Kidney (tissue), 14 donors: ENCODE results near the gene TMEM270. TPM values are rescaled to one million over a fixed set of nuclear protein-coding genes. Genes with fewer than 3 reads are reported as not detected.

Source experiments
- DNase-seq, 5 donors: peaks; one replicate each; pipeline ENCODE4 v3.0.0-alpha.2; 2013 to 2020
- FAIRE-seq: peaks from 2 replicates; lab custom pipeline; 2012; peaks lifted over from hg19 to GRCh38; lab: Jason Lieb, UNC
- H3K27ac ChIP-seq, 2 donors: one replicate each; pipeline ENCODE4 v1.7.0; 2013; ENCODE audit warnings: low read depth in 2 of 2, low read length in 2 of 2, inconsistent platforms in 1 of 2
- H3K27me3 ChIP-seq: one replicate; pipeline ENCODE4 v1.7.1; 2013; ENCODE audit warnings: low read length, inconsistent platforms; ENCODE audit not compliant: control insufficient read depth, insufficient read depth
- H3K36me3 ChIP-seq, 3 donors: one replicate each; pipeline versions ENCODE4 v1.7.0 to v1.7.1; 2013; ENCODE audit warnings: low read length in 3 of 3, control low read depth in 1 of 3, inconsistent platforms in 1 of 3; ENCODE audit not compliant: insufficient read depth in 3 of 3, control insufficient read depth in 2 of 3
- H3K4me1 ChIP-seq, 3 donors: one replicate each; pipeline versions ENCODE4 v1.7.0 to v1.7.1; 2013; ENCODE audit warnings: low read length in 3 of 3, inconsistent platforms in 1 of 3, low read depth in 1 of 3; ENCODE audit not compliant: control insufficient read depth in 2 of 3, insufficient read depth in 2 of 3
- H3K4me3 ChIP-seq, 3 donors: one replicate each; pipeline versions ENCODE4 v1.7.0 to v1.8.1; 2013; ENCODE audit warnings: low read length in 3 of 3, control low read depth in 1 of 3, inconsistent platforms in 1 of 3
- H3K9ac ChIP-seq, 3 donors: one replicate each; pipeline versions ENCODE4 v1.7.0 to v1.7.1; 2013; ENCODE audit warnings: low read length in 3 of 3, control low read depth in 1 of 3, inconsistent platforms in 1 of 3
- H3K9me3 ChIP-seq, 3 donors: one replicate each; pipeline versions ENCODE4 v1.7.0 to v1.7.1; 2013; ENCODE audit warnings: low read length in 3 of 3, control low read depth in 1 of 3, inconsistent platforms in 1 of 3; ENCODE audit not compliant: control insufficient read depth in 2 of 3, insufficient read depth in 1 of 3
- intact Hi-C: fragments of 100-400 bp; cut with DNase I; formaldehyde crosslinking; loops from one replicate; pipeline ENCODE4 v1.11.1; 2022
- polyA plus RNA-seq: library from polyadenylated mRNA; stranded (reverse); fragments of 350-450 nt; fragmentation: Illumina TruSeq; extraction: RNeasy Lipid Tissue Mini Kit (QIAGEN cat#74804); gene quantifications from one replicate; pipeline ENCODE4 v1.2.3, GENCODE V29; 2014; ENCODE audit warnings: low read depth, low replicate concordance; ENCODE audit not compliant: insufficient read depth
- total RNA-seq: library from RNA; stranded (reverse); fragmentation: NEBNext Ultra II Directional; extraction: Animal tissue kit (Norgen Biotek cat#: 25700); gene quantifications from one replicate; pipeline ENCODE4 v1.2.1, GENCODE V29; 2021
- TF ChIP-seq, protein P1 (sequence below): IDR thresholded peaks from 3 replicates; pipeline ENCODE4 v1.5.1; 2012; ENCODE audit warnings: mild to moderate bottlenecking, moderate library complexity, borderline replicate concordance; ENCODE audit not compliant: insufficient read depth; ENCODE audit errors: extremely low read depth
- donor health status: control.
- donor health status: control.
- donor health status: control.
- donor health status: control.
- donor health status: control.
- donor health status: DM: yes; HTN: yes; CAD: no.
- donor health status: Normal renal cell carcinoma (clear cell type).

The TMEM270 gene
- total and polyA plus RNA-seq, 2 donors from 2014 or later = 0.50 TPM; not detected in 1

DNA sequence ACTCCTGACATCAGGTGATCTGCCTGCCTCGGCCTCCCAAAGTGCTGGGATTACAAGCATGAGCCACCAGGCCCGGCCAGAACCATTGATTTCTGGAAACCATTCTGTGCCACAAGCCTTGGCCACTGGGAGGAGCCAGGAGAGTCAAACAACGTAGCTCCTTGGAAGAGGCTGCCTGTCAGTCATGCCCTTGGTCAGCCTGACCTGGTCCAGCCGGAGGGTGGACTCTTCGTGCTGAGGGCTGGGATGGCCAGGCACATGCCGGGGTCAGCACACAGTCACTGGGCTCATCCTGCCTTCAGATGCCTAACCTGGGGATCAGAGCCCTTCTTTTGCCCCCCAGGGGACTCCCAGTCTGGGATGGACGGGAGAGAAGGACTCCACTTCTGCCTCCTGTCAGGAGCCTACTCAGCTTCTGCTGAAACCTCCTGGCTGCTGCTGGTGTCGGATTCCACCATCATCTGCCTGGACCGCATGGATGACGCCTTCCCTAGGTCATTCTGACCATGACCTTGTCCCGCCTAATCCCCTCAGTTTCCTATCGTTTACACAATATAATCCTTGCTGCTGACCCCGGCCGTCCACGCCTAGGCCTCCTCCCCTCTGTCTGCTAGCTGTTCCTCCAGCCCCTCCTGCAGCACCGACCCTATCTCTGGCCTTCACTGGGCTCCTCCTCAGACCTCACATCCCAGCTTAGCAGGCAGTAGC is 30.4 kb downstream of the TMEM270 start:
- Histone ChIP-seq H3K9ac (no peak overlapping the region), H3K27ac (no peak overlapping the region), H3K27me3 (no peaks in the 10 kb centered on the region), H3K9me3 (peaks cover 0 to 4% (median under 1%) of the 10 kb centered on the region in 3 donors), H3K4me1 (peaks cover 0 to 3% (median 0%) of the 10 kb centered on the region in 3 donors), H3K4me3 (no peak overlapping the region), H3K36me3 (no peaks in the 10 kb centered on the region)
- intact Hi-C loops = no loop called here
- FAIRE-seq (no peak), DNase-seq (peak in 1 of 5 donors; percentile 63)
- TF ChIP-seq, protein P1, sequence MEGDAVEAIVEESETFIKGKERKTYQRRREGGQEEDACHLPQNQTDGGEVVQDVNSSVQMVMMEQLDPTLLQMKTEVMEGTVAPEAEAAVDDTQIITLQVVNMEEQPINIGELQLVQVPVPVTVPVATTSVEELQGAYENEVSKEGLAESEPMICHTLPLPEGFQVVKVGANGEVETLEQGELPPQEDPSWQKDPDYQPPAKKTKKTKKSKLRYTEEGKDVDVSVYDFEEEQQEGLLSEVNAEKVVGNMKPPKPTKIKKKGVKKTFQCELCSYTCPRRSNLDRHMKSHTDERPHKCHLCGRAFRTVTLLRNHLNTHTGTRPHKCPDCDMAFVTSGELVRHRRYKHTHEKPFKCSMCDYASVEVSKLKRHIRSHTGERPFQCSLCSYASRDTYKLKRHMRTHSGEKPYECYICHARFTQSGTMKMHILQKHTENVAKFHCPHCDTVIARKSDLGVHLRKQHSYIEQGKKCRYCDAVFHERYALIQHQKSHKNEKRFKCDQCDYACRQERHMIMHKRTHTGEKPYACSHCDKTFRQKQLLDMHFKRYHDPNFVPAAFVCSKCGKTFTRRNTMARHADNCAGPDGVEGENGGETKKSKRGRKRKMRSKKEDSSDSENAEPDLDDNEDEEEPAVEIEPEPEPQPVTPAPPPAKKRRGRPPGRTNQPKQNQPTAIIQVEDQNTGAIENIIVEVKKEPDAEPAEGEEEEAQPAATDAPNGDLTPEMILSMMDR = no peak

DNA sequence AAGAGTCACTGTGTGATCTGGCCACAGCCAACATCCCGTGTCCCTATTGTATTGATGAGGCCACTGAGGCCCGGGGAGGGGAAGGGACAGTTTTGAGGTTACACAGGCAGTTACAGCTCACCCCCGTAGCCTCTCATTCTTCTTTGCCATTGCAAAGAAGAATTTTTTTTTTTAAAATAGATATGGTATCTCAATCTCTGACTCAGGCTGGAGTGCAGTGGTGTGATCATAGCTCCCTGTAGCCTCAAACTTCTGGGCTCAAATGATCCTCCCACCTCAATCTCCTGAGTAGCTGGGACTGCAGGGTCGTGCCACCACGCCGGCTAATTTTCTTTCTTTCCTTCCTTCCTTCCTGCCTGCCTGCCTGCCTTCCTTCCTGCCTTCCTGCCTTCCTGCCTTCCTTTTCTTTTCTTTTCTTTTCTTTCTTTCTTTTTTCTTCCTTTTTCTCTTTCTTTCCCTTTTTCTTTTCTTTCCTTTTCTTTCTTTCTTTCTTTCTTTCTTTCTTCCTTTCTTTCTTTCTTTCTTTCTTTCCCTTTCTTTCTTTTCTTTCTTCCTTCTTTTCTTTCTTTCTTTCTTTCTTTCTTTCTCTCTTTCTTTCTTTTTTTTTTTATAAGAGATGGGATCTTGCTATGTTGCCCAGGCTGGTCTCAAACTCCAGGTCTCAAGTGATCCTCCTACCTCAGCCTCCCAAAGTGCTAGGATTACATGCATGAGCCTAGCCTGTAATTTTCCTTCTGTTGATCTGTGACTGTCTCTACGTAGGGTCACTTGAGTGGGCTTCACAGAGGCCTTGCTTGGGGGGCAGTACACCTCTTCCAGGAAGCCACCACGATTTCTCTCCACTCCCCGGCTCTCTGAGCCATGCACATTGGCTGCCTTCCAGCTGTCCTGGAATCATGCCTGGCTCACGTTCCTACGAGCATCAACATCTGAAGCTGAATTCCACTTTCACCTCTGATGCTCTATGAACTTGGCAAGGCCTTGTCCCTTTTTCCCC is 31.3 kb downstream of the TMEM270 start:
- no peak for FAIRE-seq
- H3K27ac ChIP-seq = no peak overlapping the region

DNA sequence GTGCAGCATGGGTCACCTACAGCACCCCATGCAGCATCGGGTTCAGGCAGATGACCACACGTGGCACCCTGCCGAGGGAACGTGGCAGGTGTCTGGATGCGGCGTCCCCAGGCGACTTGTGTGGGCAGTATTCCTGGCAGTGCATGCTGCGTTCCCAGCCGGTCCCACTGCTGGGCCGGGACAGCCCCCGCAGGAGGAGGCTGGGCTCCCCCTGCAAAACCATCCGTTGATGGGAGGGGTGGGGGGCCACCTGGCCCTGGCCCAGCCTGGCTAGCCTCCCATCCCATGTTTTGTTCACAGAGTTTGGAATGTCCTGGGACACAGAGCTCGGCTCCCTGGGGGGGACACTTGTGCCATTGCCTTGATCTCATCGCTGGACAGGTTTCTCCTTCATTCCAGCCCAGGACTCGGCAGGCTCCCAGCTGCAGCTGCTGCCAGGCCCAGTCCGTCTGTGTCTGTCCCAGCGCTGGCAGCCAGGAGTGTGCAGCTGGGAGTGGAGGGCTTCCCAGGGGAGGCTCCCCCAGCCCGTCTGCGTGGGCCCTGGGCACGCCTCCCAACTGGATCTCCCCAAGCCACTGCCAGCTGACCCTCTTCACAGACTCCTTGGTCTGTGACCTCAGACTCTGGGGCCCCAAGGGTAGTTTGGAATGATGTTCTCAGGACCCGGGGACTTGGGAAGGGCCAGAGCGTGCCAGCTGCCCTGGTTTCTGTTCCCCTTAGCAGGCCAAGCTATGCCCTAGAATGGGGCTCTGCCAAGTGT is 32.6 kb downstream of the TMEM270 start:
- H3K9ac ChIP-seq = no peak overlapping the region
- no peak overlapping the region for H3K4me3 ChIP-seq
- no peaks in the 10 kb centered on the region for H3K27me3 ChIP-seq
- FAIRE-seq (no peak), DNase-seq (peak in 1 of 5 donors; percentile 68)
- H3K9me3 ChIP-seq = peaks cover 0 to 9% (median 4%) of the 10 kb centered on the region in 3 donors
- no peaks in the 10 kb centered on the region for H3K36me3 ChIP-seq
- TF ChIP-seq, protein P1 = no peak
- H3K4me1 ChIP-seq = peaks cover 0 to 3% (median 0%) of the 10 kb centered on the region in 3 donors
- H3K27ac ChIP-seq = no peak overlapping the region
- intact Hi-C loops = no loop called here

More for the DNA sequence above, 31.3 kb downstream of the TMEM270 start:
- no peak overlapping the region for H3K9ac ChIP-seq
- H3K4me3 ChIP-seq = no peak overlapping the region
- no peaks in the 10 kb centered on the region for H3K27me3 ChIP-seq
- H3K4me1 ChIP-seq = peaks cover 0 to 3% (median 0%) of the 10 kb centered on the region in 3 donors
- no peaks in the 10 kb centered on the region for H3K36me3 ChIP-seq
- peak in 1 of 5 donors; percentile 2 for DNase-seq
- TF ChIP-seq, protein P1 = no peak
- intact Hi-C loops = no loop called here
- peaks cover 0 to 9% (median 4%) of the 10 kb centered on the region in 3 donors for H3K9me3 ChIP-seq
